Measurements from ENCODE around the gene CERCAM.
"Not testable (repeated sequence)": the region's sequence is repeated elsewhere in the genome, so short reads cannot be mapped to it uniquely, and the experiment has no call there.

Gene CERCAM

DNA sequence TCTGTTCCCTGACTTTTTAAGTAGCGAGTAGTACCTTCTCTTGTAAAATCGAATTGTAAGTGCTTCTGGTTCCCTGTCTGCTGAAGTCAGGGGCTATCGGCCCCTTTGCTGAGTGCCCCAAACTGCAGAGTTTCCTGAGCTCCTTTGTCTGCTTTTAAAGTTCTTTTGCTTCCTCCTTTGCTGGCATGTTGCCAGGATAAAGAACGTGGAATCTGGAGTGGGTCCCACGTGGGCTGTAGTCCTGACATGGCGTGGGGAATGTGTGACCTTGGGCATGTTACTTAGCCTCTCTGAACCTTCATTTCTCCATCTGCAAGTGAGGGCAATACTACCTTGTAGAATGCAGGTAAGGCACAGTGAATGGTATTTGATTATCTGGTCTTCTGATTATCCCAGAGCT lies 21.5 kb downstream of the CERCAM start:
- TF ChIP-seq, protein P1, sequence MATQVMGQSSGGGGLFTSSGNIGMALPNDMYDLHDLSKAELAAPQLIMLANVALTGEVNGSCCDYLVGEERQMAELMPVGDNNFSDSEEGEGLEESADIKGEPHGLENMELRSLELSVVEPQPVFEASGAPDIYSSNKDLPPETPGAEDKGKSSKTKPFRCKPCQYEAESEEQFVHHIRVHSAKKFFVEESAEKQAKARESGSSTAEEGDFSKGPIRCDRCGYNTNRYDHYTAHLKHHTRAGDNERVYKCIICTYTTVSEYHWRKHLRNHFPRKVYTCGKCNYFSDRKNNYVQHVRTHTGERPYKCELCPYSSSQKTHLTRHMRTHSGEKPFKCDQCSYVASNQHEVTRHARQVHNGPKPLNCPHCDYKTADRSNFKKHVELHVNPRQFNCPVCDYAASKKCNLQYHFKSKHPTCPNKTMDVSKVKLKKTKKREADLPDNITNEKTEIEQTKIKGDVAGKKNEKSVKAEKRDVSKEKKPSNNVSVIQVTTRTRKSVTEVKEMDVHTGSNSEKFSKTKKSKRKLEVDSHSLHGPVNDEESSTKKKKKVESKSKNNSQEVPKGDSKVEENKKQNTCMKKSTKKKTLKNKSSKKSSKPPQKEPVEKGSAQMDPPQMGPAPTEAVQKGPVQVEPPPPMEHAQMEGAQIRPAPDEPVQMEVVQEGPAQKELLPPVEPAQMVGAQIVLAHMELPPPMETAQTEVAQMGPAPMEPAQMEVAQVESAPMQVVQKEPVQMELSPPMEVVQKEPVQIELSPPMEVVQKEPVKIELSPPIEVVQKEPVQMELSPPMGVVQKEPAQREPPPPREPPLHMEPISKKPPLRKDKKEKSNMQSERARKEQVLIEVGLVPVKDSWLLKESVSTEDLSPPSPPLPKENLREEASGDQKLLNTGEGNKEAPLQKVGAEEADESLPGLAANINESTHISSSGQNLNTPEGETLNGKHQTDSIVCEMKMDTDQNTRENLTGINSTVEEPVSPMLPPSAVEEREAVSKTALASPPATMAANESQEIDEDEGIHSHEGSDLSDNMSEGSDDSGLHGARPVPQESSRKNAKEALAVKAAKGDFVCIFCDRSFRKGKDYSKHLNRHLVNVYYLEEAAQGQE (IDR thresholded peaks at IDR 0.05; ENCODE audit: insufficient replicate concordance, low read depth): no peak
- TF ChIP-seq SPI1 (IDR thresholded peaks at IDR 0.05; ENCODE audit: borderline replicate concordance, low read depth) (no peak), GABPA (IDR thresholded peaks at IDR 0.05; ENCODE audit: low read depth) (no peak), POLR2AphosphoS5 (IDR thresholded peaks at IDR 0.05; ENCODE audit: low read depth) (no peak)
- TF ChIP-seq, protein P2, sequence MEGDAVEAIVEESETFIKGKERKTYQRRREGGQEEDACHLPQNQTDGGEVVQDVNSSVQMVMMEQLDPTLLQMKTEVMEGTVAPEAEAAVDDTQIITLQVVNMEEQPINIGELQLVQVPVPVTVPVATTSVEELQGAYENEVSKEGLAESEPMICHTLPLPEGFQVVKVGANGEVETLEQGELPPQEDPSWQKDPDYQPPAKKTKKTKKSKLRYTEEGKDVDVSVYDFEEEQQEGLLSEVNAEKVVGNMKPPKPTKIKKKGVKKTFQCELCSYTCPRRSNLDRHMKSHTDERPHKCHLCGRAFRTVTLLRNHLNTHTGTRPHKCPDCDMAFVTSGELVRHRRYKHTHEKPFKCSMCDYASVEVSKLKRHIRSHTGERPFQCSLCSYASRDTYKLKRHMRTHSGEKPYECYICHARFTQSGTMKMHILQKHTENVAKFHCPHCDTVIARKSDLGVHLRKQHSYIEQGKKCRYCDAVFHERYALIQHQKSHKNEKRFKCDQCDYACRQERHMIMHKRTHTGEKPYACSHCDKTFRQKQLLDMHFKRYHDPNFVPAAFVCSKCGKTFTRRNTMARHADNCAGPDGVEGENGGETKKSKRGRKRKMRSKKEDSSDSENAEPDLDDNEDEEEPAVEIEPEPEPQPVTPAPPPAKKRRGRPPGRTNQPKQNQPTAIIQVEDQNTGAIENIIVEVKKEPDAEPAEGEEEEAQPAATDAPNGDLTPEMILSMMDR (IDR thresholded peaks at IDR 0.05; ENCODE audit: insufficient read depth, low read length): no peak
- H3K4me3 ChIP-seq (replicated peaks; ENCODE audit: insufficient read depth, low read length): no peak overlapping the region
- H3K27ac ChIP-seq (replicated peaks): no peak overlapping the region
- no peaks in the 10 kb centered on the region for H3K27me3 ChIP-seq (ENCODE audit: insufficient read depth, poor library complexity, severe bottlenecking)
- no peak for DNase-seq (ENCODE audit: low read depth in 1 of 2, low spot score in 1 of 2)

DNA sequence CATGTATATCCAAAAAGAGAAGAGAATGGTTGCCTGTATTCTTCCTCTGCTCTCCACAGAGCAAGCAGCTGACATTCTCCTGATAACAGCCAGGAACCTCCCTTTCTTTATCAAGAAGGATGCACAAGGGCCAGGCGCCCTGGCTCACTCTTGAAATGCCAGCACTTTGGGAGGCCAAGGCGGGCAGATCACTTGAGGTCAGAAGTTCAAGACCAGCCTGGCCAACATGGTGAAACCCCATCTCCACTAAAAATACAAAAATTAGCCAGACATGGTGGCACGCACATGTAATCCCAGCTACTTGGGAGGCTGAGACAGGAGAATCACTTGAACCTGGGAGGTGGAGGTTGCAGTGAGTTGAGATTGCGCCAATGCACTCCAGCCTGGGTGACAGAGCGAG lies 25.8 kb downstream of the CERCAM start:
- not testable (repeated sequence) for H3K27me3 ChIP-seq (ENCODE audit: insufficient read depth, poor library complexity, severe bottlenecking); H3K4me3 ChIP-seq (replicated peaks; ENCODE audit: insufficient read depth, low read length); DNase-seq (ENCODE audit: low read depth in 1 of 2, low spot score in 1 of 2); H3K27ac ChIP-seq (replicated peaks)

DNA sequence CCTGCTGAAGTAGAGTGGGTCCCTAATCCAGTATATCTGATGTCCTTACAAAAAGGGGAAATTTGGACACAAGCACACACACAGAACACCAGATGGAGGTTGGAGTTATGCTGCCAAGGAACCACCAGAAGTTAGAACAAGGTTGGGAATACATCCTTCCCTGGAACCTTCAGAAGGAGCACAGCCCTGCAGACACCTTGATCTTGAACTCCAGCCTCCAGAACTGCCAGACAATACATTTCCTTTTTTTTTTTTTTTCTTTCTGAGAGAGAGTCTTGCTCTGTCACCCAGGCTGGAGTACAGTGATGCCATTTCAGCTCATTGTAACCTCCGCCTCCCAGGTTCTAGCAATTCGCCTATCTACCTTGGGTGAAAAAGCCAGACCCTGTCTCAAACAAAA lies 28.1 kb downstream of the CERCAM start:
- TF ChIP-seq GABPA (IDR thresholded peaks at IDR 0.05; ENCODE audit: low read depth) (no peak), SPI1 (IDR thresholded peaks at IDR 0.05; ENCODE audit: borderline replicate concordance, low read depth) (no peak), POLR2AphosphoS5 (IDR thresholded peaks at IDR 0.05; ENCODE audit: low read depth) (no peak)
- TF ChIP-seq, protein P1 (IDR thresholded peaks at IDR 0.05; ENCODE audit: insufficient replicate concordance, low read depth): no peak
- TF ChIP-seq, protein P2 (IDR thresholded peaks at IDR 0.05; ENCODE audit: insufficient read depth, low read length): no peak
- Histone ChIP-seq H3K4me3 (replicated peaks; ENCODE audit: insufficient read depth, low read length) (no peak overlapping the region), H3K27me3 (ENCODE audit: insufficient read depth, poor library complexity, severe bottlenecking) (no peaks in the 10 kb centered on the region), H3K27ac (replicated peaks) (no peak overlapping the region)
- DNase-seq (ENCODE audit: low read depth in 1 of 2, low spot score in 1 of 2): no peak

DNA sequence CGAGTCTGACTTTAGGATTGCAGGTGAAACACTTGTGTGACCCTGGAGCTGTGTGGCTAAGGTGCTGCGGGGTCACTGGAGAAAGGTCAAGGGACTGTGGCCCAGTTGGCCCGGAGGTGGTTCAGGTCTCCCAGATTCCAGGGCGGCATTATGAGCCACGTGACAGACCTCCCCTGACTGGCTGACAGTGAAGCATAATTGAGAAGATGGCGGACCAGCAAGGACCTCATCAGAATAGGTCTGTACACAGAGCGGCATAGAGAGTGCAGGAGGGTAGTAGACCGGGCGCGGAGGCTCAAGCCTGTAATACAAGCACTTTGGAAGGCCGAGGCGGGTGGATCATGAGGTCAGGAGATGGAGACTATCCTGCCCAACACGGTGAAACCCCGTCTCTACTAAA lies 34.3 kb downstream of the CERCAM start:
- H3K27ac ChIP-seq (replicated peaks): no peak overlapping the region
- TF ChIP-seq, protein P1 (IDR thresholded peaks at IDR 0.05; ENCODE audit: insufficient replicate concordance, low read depth): no peak
- TF ChIP-seq POLR2AphosphoS5 (IDR thresholded peaks at IDR 0.05; ENCODE audit: low read depth) (no peak), SPI1 (IDR thresholded peaks at IDR 0.05; ENCODE audit: borderline replicate concordance, low read depth) (no peak), GABPA (IDR thresholded peaks at IDR 0.05; ENCODE audit: low read depth) (no peak)
- TF ChIP-seq, protein P2 (IDR thresholded peaks at IDR 0.05; ENCODE audit: insufficient read depth, low read length): no peak
- no peak for DNase-seq (ENCODE audit: low read depth in 1 of 2, low spot score in 1 of 2)
- H3K4me3 ChIP-seq (replicated peaks; ENCODE audit: insufficient read depth, low read length): no peak overlapping the region
- H3K27me3 ChIP-seq (ENCODE audit: insufficient read depth, poor library complexity, severe bottlenecking): no peaks in the 10 kb centered on the region

Data from HL-60 (cell line).